Endothelial cell of hepatic sinusoid (primary cell): ENCODE measurements around the gene HAUS8.
"Not testable (repeated sequence)": the region's sequence is repeated elsewhere in the genome, so short reads cannot be mapped to it uniquely, and the experiment has no call there.

Experiments used
- in situ Hi-C: cut with HindIII; loops from 2 replicates; pipeline ENCODE4 v1.10.0; 2017; ENCODE audit warnings: low sequenced_read_pairs

Gene HAUS8

GRCh38 chr19:17037966-17038500 lies 37.2 kb downstream of the HAUS8 start:
- in situ Hi-C loops: loop anchor here (5.0 to 10.0 kb wide), 3 partner anchors 71 to 243 kb away; no protein-coding TSS in a partner anchor

GRCh38 chr19:17037184-17037583 lies 38.1 kb downstream of the HAUS8 start:
- in situ Hi-C loops: loop anchor here (5.0 to 10.0 kb wide), 3 partner anchors 70 to 242 kb away; no protein-coding TSS in a partner anchor

- in situ Hi-C loops: loop anchor here (5.0 to 10.0 kb wide), 3 partner anchors 69 to 242 kb away; no protein-coding TSS in a partner anchor
These were observed 38.6 kb downstream of the HAUS8 start for GRCh38 chr19:17036640-17037039.

GRCh38 chr19:17035842-17036424 lies 39.3 kb downstream of the HAUS8 start:
- in situ Hi-C loops: loop anchor here (5.0 to 10.0 kb wide), 3 partner anchors 69 to 241 kb away; no protein-coding TSS in a partner anchor

GRCh38 chr19:17031741-17032140 lies 43.5 kb downstream of the HAUS8 start:
- in situ Hi-C loops: loop anchor here (10.0 kb wide), 1 partner anchor 237 kb away; no protein-coding TSS in a partner anchor

GRCh38 chr19:17027535-17027975 lies 47.7 kb downstream of the HAUS8 start:
- in situ Hi-C loops: no loop called here

- in situ Hi-C loops: no loop called here
These were observed 48.3 kb downstream of the HAUS8 start, which contains the start of gene CPAMD8 for GRCh38 chr19:17026706-17027534. TSS of gene CPAMD8 (minus strand) at chr19:17026810. CDS start at chr19:17026642, 168 bp downstream.

- in situ Hi-C loops: no loop called here
These were observed 49.1 kb downstream of the HAUS8 start for GRCh38 chr19:17025991-17026658.

- in situ Hi-C loops: no loop called here
These were observed 49.9 kb downstream of the HAUS8 start for GRCh38 chr19:17025361-17025760.

GRCh38 chr19:17024941-17025340 lies 50.3 kb downstream of the HAUS8 start:
- in situ Hi-C loops: not testable (repeated sequence)

GRCh38 chr19:17023805-17024204 lies 51.4 kb downstream of the HAUS8 start:
- in situ Hi-C loops: no loop called here

GRCh38 chr19:17022738-17023137 lies 52.5 kb downstream of the HAUS8 start:
- in situ Hi-C loops: no loop called here

GRCh38 chr19:17021793-17022590 lies 53.3 kb downstream of the HAUS8 start:
- in situ Hi-C loops: no loop called here

- in situ Hi-C loops: no loop called here
These were observed 53.9 kb downstream of the HAUS8 start for GRCh38 chr19:17021328-17021727.

- in situ Hi-C loops: no loop called here
These were observed 54.4 kb downstream of the HAUS8 start for GRCh38 chr19:17020823-17021222.

GRCh38 chr19:17020385-17020784 lies 54.9 kb downstream of the HAUS8 start:
- in situ Hi-C loops: no loop called here

GRCh38 chr19:17014212-17014861 lies 60.9 kb downstream of the HAUS8 start:
- in situ Hi-C loops: not testable (repeated sequence)

- in situ Hi-C loops: no loop called here
These were observed 63.8 kb downstream of the HAUS8 start for GRCh38 chr19:17011485-17011884.

GRCh38 chr19:17006579-17006978 lies 68.7 kb downstream of the HAUS8 start:
- in situ Hi-C loops: no loop called here

GRCh38 chr19:17005000-17005399 lies 70.3 kb downstream of the HAUS8 start:
- in situ Hi-C loops: no loop called here
